GM21447 (cell line): Measurements from ENCODE around the gene MEST.
"Not testable (repeated sequence)": the region's sequence is repeated elsewhere in the genome, so short reads cannot be mapped to it uniquely, and the experiment has no call there.

ENCODE experiments used
- ATAC-seq: cut with Tn5 transposase; IDR thresholded peaks from one replicate; pipeline ENCODE4 v1.9.1; 2021; ENCODE audit not compliant: unreplicated experiment

The MEST gene

GRCh38 chr7:130521258-130521951, 29.5 kb downstream of the MEST start:
- no peak for ATAC-seq

GRCh38 chr7:130523519-130524125, 31.7 kb downstream of the MEST start:
- ATAC-seq, result not testable (repeated sequence)

- ATAC-seq, result no peak
These were observed 32.7 kb downstream of the MEST start for GRCh38 chr7:130524628-130525027.

- ATAC-seq, result not testable (repeated sequence)
These were observed 36.0 kb downstream of the MEST start for GRCh38 chr7:130527752-130528355.

GRCh38 chr7:130529417-130529816, 37.5 kb downstream of the MEST start:
- no peak for ATAC-seq

- ATAC-seq, result not testable (repeated sequence)
These were observed 46.0 kb downstream of the MEST start for GRCh38 chr7:130537894-130538293.

- ATAC-seq, result not testable (repeated sequence)
These were observed 49.4 kb downstream of the MEST start for GRCh38 chr7:130541287-130541686.

- ATAC-seq, result not testable (repeated sequence)
These were observed 50.4 kb downstream of the MEST start for GRCh38 chr7:130542297-130542696.

GRCh38 chr7:130543487-130544010, 51.7 kb downstream of the MEST start:
- no peak for ATAC-seq

- ATAC-seq, result no peak
These were observed 52.5 kb downstream of the MEST start for GRCh38 chr7:130544356-130544755.

GRCh38 chr7:130553398-130554029, 61.6 kb downstream of the MEST start:
- ATAC-seq, result no peak

GRCh38 chr7:130554481-130554880, 62.6 kb downstream of the MEST start:
- ATAC-seq, result no peak
